Activated CD4-positive, alpha-beta T cell treated with anti-CD3 and anti-CD28 coated beads, Interleukin-2, amount 50 U/mL, for 16 hours (primary cell): ENCODE results near the gene COX15.
A peak's percentile ranks its signal among the peaks of the same experiment; 100 is the strongest.
"Not testable (repeated sequence)": the region's sequence is repeated elsewhere in the genome, so short reads cannot be mapped to it uniquely, and the experiment has no call there.

Experiments
- DNase-seq: peaks from one replicate; pipeline ENCODE4 v3.0.0-alpha.2; 2020

The COX15 gene

DNA sequence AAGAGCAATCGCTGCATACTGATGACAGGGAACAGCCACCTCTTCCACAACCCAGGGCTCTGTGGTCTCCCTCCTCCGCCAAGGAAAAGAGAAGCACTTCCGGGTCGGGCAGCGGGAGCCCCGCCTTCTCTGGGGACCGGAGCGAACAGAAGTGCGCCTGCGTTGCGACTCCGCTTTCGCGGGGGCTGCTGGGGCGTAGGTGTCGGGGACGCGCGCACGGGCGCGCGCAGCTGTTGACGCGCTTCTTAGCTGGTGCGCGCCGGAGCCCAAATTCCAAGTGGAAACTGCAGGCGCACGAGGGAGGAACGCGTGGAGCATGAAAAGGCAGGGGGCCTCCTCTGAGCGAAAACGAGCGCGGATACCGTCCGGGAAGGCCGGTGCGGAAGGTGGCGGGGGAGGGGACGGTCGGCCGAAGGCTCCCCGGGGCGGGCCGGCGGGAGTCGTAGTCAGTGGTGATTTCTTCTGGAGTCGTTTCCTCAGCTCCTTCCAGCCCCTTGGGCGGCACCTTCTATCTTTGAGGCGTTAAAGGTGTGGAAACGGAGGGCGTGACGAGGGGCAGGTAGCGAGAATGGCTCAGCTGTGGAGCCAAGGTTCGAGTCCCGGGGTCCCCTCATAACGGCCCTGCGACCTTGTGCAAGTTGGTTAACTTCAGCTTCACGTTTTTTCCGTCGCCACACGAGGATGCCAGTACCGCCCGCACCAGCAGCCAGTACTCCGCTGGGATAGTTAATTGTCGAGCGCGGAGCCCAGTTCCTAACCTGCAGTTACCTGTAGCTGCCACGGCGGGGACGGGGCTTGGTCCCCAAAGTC, at the start of gene COX15, which contains the start of gene CUTC:
Gene COX15, minus strand, starts transcription at position 95 of the 810 bp plus-strand sequence. Its CDS starts 78 bp downstream, at position 17.
Gene CUTC, plus strand, starts transcription at position 202 of the 810 bp plus-strand sequence. Its CDS starts 115 bp downstream, at position 317.
- peak; percentile 97 for DNase-seq

GRCh38 chr10:99779335-99779734, 47.4 kb upstream of the COX15 start:
- DNase-seq = no peak

DNA sequence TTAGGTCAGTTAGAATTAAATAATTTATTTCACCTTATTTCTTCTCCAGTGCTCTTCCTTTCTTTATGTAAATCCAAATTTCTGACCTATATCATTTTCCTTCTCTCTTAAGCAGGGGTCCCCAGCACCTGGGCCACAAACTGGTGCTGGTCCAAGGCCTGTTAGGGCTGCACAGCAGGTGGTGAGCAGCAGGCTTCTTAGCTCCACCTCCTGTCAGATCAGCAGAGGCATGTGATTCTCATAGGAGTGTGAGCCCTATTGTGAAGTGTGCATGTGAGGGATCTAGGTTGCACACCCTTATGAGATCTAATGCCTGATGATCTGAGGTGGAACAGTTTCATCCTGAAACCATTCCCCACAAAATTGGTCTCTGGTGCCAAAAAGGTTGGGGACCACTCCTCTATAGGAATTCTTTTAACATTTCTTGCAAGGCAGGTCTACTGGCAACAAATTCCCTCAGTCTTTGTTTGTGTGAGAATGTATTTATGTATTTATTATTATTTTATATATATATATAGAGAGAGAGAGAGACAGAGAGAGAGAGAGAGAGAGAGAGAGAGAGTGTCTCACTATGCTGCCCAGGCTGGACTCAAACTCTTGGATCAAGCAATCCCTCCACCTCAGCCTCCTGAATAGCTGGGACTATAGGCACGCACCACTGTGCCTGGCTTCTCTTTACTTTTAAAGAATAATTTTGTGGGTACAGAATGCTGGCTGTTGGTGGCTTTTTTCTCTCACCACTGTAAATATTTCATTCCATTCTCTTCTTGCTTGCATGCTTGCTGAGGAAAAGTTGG, 46.2 kb upstream of the COX15 start:
- no peak for DNase-seq

DNA sequence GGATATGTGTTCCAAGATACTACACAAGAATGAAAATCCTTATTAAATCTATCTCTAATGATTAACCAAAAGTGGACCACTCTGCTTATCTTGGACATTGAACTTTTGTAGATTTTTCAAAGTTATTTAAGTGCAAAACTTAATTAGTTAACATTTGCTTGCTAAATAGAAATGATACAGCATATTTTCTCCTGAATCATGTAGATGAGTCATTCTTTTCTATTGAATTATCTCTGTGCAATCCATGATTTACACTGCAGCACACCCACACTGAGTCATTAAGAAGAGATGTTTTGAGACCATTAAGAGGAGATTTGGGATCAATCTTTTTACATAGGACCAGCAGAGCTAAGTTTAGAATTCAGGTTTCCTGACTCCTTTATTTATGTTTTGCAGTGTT, 43.9 kb upstream of the COX15 start:
- DNase-seq = peak; percentile 21

DNA sequence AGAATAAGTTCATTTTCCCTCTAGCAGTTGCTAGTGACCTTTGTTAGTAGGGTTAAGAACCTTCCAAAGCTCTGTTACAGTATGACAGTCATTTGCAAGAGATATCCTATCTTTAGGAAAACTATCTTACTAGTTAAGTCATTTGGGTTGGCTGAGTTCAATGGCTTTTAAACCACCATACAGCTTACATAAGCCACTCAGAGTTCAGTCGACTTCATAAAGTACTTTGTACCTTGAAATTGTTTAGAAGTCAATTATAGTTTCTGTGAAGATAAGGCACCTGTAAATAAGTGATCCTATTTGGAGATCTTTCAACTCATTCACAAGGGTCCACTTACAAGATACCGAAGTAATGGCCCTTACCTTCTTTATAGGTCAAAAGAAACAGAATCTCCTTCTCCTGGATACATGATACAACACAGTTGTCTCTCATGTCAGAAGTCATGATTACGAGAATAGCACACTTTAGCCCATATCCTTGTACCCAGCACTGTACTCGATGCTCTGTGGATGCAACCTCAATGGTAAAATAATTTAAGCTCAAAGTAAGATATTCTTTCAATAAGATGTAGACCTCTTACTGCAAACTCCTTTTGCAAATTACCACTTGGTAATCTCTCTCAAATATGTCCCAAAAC, 38.6 kb upstream of the COX15 start:
- no peak for DNase-seq

DNA sequence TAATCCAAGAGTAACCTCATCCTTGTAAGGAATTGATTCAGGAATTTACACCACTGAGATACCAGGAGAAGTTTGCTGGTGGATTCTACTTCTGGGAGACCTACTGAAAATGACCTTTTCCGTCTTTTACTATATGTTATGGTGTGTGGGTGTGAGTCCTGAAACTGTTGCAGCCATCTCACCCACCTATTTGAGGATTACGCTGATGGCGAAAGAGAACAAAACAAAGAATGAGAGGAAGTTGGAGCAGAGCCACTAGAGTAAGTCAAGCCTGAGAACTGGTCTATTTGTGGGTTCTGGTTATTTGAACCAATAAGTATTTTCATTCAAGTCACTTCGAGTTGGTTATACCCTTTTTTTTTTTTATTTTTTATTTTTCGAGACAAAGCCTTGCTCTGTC, 37.8 kb upstream of the COX15 start:
- no peak for DNase-seq

DNA sequence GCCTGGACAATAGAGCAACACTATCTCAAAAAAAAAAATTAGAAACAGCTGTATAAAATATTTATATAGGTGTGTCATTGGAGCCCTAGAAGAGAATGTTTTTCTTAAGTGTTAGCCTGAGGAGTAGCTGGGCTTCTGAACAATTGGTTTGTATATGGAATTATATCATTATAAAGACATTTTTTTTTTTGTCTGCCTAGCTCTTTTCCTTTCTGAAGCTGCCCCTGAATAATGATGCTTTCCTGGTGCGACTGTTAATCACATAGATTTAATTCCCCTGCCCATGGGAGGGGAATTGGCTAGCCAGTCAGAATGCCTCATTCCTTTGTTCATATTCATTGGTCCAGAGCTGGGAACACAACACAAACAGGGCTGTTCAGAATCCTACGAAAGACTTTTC, 36.6 kb upstream of the COX15 start:
- DNase-seq = no peak

DNA sequence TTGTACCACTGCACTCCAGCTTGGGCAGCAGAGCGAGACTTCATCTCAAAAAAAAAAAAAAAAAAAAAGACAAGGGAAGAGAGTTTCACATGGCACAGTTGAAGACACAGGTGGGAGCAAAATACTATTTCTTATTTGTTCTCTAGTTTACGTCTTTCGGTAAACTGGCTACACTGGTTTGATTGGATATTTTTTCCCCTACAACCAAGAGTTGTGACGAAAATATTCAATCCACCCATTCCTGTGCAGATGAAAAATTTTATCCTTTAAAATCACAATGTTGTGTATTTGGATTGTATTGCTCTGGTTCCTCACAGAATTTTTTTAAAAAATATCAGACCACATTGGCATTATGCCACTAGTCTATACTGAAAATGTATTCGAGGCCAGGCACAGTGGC, 36.0 kb upstream of the COX15 start:
- DNase-seq = no peak

GRCh38 chr10:99766302-99766681, 34.4 kb upstream of the COX15 start:
- peak; percentile 66 for DNase-seq

DNA sequence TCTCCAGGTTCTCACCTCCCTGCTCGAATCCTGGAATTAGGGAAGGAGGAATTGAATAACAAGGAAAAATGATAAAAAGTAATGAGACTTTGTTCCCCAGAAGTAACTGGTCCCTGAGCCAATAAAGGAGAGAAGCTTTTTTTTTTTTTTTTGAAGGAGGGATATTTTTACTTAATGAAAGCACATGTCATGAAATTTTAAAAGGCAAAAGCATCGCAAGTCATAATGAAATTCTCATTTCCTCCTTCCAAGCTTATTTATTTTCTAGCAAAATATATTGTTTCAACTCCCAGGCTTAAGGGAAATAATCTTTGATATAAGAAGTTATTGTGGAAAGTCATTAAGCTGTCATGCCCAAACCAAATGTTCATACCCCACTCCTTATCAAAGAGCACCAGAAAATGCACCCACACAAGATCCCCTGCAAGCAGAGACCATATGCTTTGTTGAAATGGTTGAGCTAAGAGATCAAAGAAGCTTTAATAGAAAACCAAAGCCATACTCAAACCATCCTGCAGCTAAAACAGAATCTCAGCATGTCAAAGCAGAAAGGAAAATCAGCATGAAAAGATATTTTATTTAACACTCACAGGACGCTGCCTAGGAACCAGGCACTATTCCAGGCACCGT, 33.9 kb upstream of the COX15 start:
- no peak for DNase-seq

DNA sequence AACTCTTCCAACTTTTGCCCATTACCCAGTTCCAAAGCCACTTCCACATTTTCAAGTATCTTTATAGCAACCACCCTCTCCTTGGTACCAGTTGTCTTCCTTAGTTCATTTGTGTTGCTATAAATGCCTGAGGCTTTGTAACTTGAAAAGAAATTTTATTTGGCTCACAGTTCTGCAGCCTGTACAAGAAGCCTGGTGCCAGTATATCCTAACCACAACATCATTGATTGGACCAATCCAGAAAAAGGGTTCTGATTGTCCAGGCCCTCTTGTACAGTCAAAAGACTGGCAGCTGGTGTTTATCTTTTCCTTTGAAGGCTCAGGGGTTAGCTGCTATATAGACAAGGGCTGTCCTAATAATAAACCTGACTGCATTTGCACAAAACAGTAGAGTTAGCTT, 29.4 kb upstream of the COX15 start:
- no peak for DNase-seq

DNA sequence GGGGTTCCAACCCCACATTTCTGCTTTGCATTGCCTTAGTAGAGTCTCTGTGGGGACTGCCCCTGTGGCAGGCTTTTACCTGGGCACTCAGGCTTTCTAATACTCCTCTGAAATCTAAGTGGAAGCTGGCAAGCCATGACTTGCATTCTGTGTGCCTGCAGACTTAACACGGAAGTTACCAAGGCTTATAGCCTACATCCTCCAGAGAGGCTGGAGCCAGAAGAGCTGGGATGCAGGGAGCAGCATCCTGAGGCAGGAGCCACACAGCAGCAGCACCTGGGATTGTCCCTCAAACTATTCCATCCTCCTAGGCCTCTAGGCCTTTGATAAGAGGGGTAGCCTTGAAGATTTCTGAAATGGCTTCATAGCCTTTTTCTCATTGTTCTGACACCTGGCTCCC, 28.4 kb upstream of the COX15 start:
- no peak for DNase-seq

DNA sequence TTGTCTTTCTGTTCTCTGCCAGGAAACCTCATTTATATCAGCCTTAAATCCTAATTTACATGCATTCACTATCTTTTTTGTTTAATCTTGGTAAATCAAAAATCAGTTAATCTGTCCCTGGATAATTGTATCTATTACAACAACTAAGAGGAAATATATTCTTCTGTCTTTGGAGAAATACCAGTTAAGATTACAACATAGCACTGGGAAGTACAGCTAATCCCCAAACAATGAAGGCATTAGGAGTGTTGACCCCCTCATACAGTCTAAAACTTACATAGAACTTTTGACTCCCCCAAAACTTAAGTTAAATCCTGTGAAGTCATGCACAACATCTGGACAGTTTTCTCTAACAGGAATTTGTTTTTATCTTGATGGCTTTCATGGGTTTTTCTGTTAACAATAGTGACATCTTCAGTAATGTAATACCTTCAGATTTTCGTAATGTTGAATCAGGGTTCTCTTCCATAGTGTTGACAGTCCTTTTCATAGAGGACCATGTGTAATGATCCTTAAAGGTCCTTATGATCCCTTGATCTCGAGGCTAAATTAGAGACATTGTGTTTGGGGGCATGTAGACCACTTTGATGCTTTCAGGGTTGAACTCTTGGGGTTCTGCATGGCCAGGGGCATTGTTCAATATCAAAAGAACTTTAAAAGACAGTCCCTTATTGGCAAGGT, 26.4 kb upstream of the COX15 start:
- DNase-seq = no peak

DNA sequence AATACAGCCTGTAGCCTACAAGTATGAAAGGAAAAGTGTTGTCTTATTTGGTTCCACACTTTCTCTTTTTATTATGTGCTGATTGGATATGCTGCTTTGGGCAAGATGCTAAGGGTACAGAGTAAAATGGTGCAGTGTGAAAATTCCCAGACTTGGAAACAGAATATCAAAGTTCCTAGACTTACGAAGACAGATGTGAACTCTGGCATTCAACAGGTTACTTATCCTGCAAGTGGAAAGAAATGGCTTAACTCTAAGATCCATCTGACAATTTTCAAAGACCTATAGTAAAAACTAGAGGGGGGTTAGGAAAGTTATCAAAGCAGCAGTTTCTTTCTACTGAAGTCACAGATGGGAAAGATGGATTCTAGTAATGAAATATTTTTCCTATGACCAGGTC, 24.2 kb upstream of the COX15 start:
- DNase-seq = no peak

DNA sequence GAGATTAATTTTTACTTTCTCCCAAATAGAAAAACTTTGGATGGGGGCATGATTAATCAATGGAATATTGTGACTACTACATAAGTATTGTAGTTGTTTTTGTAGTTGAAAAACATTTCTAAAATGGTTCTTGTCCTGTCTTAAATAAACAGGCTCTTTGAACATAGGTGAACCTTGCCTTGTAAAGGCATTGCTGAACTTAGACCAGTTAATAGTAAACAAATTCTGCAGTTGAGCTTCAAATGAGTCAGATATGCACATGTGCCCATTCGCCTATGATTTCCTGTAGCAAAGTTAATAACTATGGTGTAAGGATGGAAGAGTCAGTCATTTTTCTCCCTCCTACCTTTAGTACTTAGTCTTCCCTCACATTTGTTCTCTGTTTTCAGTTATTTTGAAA, 22.7 kb upstream of the COX15 start:
- DNase-seq = no peak

- DNase-seq = no peak
Measured at GRCh38 chr10:99750641-99751040, 18.7 kb upstream of the COX15 start.

GRCh38 chr10:99748823-99749451, 17.0 kb upstream of the COX15 start:
- DNase-seq = no peak

GRCh38 chr10:99746166-99746565, 14.2 kb upstream of the COX15 start:
- DNase-seq = not testable (repeated sequence)

- DNase-seq = no peak
Measured at GRCh38 chr10:99743841-99744240, 11.9 kb upstream of the COX15 start.

DNA sequence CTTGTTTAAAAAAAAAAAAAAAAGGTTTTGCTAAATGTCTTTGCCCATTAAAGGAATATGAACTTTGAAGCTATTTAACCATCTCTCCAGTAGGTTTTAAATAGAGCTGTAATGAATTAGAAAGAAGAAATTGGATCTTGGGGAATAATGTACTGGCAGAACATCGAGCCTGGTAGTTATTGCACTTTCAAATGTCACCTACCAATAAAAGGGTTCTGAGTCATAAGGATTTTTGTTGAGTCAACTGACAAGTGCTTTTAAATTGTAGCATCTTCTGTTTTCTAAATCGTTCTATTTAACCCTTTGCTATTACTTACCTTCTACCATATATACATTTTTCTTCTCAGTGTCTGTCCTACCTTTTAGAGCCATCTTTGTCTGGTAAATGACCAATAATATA, 10.8 kb upstream of the COX15 start:
- DNase-seq = no peak

- no peak for DNase-seq
Measured at GRCh38 chr10:99742254-99742653, 10.3 kb upstream of the COX15 start.

DNA sequence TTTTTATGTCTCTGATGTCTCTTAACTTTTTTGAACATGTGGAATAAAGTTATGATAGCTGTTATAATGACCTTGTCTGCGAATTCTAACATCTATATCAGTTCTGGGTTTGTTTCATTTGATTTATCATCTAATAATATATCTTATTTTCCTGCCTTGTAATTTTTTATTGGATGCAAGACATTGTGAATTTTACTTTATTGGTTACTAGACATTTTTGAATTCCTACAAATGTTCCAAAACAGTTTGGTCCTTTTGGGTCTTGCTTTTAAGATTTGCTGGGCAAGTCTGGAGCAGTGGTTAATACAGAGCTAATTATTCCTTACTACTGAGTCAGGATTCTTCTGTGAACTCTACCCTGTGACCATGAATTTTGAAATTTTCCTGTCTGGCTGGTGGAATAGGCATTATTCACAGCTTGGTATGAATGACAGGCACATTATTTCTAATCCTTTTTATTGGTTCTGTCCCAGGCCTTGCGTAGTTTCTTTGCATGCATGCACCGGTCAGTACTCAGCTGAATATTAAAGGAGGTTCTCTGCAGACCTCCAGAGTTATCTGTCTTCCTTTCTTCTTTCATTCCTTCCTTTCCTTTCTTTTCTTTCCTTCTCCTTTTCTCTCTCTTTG, 9.1 kb upstream of the COX15 start:
- no peak for DNase-seq
